Stimulated activated CD8-positive, alpha-beta memory T cell treated with anti-CD3 and anti-CD28 coated beads, Interleukin-4, amount 100 ng/mL, for 48 hours (primary cell): ENCODE measurements around the gene PPP1R7.
"Not testable (repeated sequence)": the region's sequence is repeated elsewhere in the genome, so short reads cannot be mapped to it uniquely, and the experiment has no call there.

ENCODE experiments used
- DNase-seq: peaks from one replicate; pipeline ENCODE4 v3.0.0-alpha.2; 2020

The PPP1R7 gene, protein sequence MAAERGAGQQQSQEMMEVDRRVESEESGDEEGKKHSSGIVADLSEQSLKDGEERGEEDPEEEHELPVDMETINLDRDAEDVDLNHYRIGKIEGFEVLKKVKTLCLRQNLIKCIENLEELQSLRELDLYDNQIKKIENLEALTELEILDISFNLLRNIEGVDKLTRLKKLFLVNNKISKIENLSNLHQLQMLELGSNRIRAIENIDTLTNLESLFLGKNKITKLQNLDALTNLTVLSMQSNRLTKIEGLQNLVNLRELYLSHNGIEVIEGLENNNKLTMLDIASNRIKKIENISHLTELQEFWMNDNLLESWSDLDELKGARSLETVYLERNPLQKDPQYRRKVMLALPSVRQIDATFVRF

DNA sequence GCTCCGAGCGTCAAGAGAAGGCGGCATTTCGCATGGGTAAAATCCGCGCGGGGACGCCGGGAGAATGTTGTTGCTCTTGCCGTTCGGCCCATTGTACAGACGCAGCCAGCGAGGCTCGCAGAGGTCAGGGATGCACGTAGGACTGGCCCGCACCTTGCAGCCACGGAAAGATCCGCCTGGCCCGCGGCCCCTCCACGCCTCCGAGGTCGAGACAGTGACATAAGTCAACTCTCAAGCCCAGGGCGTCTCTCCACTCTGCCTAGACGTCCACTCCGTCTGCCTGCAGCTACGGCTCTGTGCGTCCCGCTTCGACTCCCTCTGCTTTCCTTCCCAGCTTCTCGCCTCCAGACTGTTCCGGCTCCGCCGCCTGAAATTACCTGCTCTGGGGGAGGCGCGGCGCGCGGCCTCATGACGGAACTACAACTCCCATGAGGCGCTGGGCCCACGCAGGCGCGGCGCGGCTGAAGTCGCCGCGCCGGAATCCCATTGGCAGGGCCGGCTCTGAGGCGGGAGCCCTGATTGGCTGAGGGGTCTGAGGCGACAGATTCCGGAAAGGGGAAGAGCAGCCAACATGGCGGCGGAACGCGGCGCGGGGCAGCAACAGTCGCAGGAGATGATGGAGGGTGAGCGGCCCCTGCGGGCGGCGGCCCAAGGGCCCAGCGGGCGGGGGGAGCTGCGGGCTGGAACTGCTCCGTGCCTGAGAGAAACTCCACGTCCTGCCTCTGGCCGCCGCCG, at the start of gene PPP1R7:
TSS of gene PPP1R7 (plus strand) at position 543 of the 735 bp plus-strand sequence. CDS start at position 572, 29 bp downstream.
- DNase-seq: peak; percentile 95

DNA sequence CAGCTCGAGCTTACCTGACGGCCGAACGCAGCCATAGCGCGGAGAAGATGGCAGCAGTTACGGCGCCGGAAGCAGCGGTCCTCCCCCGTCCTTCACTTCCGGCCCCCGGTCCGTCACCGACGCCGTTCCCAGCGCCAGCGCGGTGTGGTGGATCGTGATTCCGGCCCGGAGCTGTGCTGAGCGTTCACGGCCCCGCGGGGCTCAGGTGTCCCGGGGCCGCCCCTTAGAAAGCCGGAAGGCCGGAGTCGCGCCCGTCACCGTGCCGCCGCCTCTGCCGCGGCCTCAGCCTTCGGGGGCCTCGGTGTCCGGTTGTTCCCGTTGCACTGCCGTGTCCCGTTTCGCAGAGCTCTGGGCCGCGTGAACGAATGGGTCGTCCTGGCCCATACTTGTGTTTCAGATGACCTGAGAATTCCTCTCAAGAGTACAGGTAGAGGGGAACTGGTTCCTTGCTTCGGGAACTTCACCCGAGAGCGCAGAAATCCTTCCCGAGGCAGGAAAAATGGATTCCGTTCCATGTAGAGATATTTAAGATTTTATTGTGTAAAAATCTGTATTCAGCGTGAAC, 47.9 kb upstream of the PPP1R7 start, which contains the start of gene MTERF4:
TSS of gene MTERF4 (minus strand) at position 49 of the 565 bp plus-strand sequence. CDS start at position 35, 14 bp downstream.
- DNase-seq: peak; percentile 92

GRCh38 chr2:241103176-241103595, 47.1 kb upstream of the PPP1R7 start:
- DNase-seq: no peak

GRCh38 chr2:241104611-241105010, 45.7 kb upstream of the PPP1R7 start:
- not testable (repeated sequence) for DNase-seq

DNA sequence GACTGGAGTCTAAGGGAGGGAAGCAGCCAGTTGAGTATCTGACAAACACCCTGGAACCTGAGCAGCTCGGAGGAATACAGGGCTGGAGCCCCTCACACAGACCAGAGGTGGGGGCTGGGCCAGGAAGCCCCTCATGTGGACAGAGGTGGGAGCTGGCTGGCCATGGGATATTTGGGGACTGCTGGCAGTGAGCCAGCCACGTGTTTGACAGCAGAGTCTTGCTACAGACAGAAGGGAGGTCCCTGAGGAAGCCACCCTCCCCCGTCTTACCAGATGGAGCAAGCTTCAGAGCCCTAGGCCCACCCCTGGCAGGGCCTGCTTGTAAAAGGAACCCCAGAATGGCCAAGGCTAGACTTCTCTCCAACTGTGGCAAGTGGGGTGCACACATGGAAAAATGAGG, 44.6 kb upstream of the PPP1R7 start:
- no peak for DNase-seq

DNA sequence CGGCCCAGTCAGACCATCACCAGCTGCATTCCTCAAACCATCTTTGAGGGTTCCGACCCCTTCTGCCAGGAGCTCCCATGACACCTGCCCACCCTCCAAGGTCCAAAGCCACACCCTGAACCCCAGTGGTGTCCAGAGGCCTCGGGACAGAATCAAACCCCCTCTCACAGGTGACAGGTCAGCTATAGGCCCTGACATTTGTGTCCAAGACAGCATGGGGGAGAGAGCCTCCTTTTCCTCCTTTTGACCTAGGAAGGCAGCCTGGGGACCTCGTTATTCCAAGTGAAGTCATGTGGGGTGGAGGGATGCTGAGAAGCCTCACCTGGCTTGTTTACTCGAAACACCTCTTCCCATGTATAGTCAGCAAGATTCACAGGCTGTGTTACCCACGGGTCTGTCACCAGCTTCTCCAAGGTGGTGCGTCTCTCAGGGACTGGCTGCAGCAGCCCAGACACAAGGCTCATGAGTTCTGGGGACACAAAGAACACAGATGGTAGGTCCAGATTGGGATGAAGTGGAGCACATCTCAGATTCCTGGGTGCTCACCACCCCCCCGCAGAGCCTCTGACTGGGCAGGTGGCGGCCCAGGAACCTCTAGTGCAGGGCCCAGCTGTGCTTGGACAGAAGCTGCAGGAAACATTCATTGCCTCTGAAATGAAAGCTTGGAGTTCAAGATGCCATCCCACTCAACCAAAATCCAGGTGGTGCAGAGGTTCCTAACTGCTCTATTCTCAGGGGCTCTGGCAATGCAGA, 43.1 kb upstream of the PPP1R7 start:
- DNase-seq: no peak

DNA sequence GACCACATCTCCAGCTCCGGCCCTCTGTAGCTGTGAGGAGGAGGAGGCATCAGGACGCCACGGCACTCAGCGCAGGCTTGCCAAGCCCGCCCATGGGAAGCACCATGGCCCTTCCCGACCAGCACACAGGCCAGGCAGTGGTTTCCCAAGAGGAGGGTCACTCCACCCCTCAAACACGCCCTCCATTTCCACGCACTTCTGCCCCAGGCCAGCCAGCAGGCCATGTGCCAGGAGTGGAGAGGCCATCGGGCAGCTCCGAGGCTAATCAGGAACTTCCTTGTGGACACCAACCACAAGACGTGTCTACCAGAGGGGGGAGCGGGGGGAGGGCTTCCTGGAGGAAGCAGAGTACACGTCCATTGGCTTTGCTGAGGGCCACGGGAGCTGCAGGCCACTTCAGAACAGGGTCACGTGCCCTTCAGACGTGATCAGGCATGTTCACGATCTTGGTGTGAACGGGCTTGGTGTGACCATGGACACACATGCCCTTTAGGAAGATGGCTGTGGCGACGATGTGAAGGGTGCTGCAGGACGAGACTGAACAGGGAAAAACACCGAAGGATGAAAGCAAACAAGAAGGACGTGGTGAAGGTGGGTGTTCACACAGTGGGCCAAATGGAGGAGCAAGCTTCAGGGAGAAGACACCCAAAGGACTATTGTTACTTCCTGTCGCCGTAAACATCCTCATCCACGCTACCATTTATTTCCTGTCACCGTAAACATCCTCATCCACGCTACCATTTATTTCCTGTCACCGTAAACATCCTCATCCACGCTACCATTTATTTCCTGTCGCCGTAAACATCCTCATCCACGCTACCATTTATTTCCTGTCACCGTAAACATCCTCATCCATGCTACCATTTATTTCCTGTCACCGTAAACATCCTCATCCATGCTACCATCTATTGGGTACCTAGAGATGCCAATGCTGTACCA, 41.7 kb upstream of the PPP1R7 start:
- no peak for DNase-seq

GRCh38 chr2:241109210-241110088, 40.8 kb upstream of the PPP1R7 start:
- peak; percentile 72 for DNase-seq

DNA sequence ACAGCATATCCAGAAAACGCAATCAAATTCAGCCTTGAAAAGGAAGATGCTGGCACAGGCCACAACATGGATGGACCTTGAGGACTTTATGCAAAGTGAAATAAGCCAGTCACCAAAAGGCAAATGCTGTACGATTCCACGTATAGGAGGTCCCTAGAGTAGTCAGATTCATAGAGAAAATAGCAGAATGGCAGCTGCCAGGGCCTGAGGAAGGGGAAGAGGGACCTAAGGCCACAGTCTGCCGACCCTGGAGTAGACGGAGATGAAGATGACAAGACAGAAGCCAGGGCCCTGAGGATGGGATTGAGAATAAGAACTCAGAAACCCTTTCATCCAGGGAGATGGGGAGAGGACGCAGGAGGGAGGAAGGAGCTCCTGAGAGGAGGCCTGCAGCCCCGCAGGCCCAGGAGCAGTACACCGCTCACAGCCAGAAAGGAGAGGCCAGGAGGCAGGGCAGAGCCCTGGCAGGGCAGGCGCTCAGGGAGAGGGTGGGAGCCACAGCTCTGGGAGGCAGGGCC, 40.1 kb upstream of the PPP1R7 start:
- no peak for DNase-seq

GRCh38 chr2:241110607-241111439, 39.4 kb upstream of the PPP1R7 start:
- DNase-seq: peak; percentile 30

GRCh38 chr2:241111440-241111805, 38.8 kb upstream of the PPP1R7 start:
- peak; percentile 55 for DNase-seq

DNA sequence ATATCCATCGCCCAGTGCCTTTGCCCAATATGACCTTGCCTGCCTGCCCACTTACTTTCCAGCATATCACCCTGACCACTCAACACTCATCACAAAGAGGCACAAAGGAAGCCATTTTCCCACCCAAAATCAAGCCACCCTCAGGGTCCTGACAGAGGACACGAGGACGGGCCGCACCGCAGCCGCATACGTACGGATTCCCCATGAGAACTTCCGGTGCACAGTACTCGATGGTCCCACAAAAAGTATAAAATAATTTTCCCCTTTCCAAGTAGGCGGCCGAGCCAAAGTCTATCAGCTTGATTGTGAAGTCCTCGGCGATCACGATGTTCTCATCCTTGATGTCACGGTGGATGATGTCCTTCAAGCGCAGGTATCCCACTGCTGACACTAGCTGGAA, 38.2 kb upstream of the PPP1R7 start:
- DNase-seq: no peak

DNA sequence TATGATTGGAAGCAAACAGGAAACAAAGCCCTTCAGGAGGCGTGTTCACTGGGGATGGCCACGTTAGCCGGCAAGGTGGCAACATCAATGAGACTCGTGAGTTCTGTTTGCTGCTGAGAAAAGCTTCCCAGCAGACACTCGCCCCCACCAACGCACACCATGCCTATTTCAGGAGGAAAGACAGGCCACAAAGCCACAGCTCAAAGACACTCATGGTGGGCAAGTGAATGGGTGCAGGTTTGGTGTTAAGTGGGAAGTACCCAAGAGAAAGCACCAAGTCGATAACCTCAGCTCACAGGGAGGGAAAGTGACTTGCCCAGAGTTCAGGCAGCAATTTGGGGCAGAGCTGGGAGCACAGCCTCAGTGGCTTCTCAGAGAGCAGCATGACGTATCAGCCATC, 37.7 kb upstream of the PPP1R7 start:
- peak; percentile 78 for DNase-seq

- no peak for DNase-seq
Measured at GRCh38 chr2:241114836-241115235, 35.4 kb upstream of the PPP1R7 start.

DNA sequence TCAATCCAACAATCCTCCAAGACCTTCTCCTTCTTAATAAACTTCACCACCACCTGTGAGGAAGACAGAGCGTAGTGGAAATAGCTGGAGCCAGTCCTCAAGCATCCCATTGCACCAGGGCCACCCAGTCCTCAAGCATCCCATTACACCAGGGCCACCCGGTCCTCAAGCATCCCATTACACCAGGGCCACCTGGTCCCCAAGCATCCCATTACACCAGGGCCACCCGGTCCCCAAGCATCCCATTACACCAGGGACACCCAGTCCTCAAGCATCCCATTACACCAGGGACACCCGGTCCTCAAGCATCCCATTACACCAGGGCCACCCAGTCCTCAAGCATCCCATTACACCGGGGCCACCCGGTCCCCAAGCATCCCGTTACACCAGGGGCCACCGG, 34.9 kb upstream of the PPP1R7 start:
- DNase-seq: no peak

DNA sequence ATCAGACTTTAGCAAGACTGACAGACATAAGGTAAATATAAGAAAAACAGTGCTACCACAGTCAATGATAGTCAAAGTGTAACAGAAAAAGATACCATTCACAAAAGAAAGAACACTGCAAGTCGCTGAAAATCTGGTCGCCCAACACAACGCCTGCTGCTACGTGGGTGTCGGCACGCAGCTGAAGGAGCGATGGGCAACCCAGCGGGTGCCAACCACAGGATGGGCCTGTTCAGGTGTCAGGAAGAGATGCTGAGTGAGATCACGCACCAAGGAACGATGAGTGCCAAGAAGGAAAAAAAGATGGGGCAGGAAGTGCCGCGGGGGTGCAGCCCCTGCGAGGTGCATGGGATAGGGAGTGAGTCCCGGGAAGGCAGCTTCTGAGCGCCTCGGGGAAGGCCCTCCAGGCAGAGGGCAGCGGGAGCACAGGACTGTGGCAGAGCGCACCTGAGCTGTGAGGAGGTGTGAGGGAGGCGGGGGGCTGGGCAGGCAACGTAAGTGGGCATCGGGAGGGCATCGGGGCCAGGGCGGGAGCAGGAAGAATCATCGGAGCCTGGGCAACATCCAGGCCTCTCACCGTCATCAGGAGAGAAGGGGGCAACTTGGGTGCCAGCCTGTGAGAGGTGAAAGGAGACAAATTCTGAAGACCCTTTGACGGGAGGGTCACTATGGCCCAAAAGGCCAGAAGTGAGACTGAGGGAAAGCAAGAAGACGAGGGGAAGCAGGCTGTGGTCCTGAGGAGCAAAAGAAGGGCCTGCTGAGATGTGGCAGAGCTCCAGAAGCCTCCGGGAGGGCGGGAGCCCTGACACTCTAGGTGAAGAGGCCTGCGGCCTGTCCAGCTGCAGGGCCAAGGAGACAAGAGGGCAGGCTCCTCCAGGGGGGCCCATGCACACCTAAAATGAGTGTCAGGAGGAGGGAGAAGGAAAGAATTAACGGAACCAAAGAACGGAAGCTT, 33.4 kb upstream of the PPP1R7 start:
- DNase-seq: no peak

- no peak for DNase-seq
Measured at GRCh38 chr2:241118737-241119505, 31.3 kb upstream of the PPP1R7 start.

- DNase-seq: no peak
Measured at GRCh38 chr2:241120440-241120839, 29.8 kb upstream of the PPP1R7 start.
